ENCODE data around the gene HSD17B14. TPM values are rescaled to one million over a fixed set of nuclear protein-coding genes. Genes with fewer than 3 reads are reported as not detected.
"Not testable (repeated sequence)": the region's sequence is repeated elsewhere in the genome, so short reads cannot be mapped to it uniquely, and the experiment has no call there.

Gene HSD17B14
- total RNA-seq, 1 donor from 2014 or later, result 6.6 TPM

DNA sequence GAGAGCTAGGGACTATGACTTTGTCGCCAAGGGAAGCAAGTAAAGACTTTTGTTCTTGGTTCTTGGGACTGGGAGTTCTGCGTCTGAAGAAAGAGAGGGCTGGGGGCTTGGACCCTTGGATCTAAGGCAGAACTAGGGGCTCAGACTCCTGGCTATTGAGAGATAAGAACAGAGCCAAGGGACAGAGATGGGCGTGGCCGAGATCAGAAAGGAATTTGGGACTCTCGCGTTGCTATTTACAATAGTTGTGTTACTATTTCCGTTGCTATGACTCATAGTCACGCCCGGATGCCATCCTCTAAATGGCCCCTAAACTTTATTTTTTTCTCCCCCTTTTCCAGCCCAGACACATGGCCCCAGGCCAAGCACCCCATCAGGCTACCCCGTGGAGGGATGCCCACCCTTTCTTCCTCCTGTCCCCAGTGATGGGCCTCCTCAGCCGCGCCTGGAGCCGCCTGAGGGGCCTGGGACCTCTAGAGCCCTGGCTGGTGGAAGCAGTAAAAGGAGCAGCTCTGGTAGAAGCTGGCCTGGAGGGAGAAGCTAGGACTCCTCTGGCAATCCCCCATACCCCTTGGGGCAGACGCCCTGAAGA, 36.7 kb upstream of the HSD17B14 start:
- Mint-ChIP-seq H3K36me3 (ENCODE audit: low read depth) (peaks cover 23% of the 10 kb centered on the region), H3K4me1 (peaks cover 54% of the 10 kb centered on the region), H3K9me3 (no peaks in the 10 kb centered on the region), H3K4me3 (peak overlapping the region; percentile 100), H3K27me3 (ENCODE audit: low read depth) (no peaks in the 10 kb centered on the region), H3K27ac (ENCODE audit: unreplicated experiment) (peak overlapping the region; percentile 100)
- no peak for TF ChIP-seq CTCF (conservative IDR thresholded peaks at IDR 0.05)
- DNase-seq (ENCODE audit: low read depth, low spot score), result peak; percentile 47

GRCh38 chr19:48872182-48872883, 36.0 kb upstream of the HSD17B14 start, which contains the start of gene PPP1R15A:
Gene PPP1R15A (plus strand): TSS chr19:48872421. CDS start chr19:48873234, 813 bp downstream.
- DNase-seq (ENCODE audit: low read depth, low spot score), result peak; percentile 99
- peak within 1 kb of the TSS; percentile 100 for H3K4me3 Mint-ChIP-seq
- H3K36me3 Mint-ChIP-seq (ENCODE audit: low read depth), result peaks cover 21% of the 10 kb centered on the region
- peak within 1 kb of the TSS; percentile 100 for H3K27ac Mint-ChIP-seq (ENCODE audit: unreplicated experiment)
- H3K9me3 Mint-ChIP-seq, result no peaks in the 10 kb centered on the region
- no peaks in the 10 kb centered on the region for H3K27me3 Mint-ChIP-seq (ENCODE audit: low read depth)
- peak; percentile 18 for TF ChIP-seq CTCF (conservative IDR thresholded peaks at IDR 0.05)
- H3K4me1 Mint-ChIP-seq, result peaks cover 59% of the 10 kb centered on the region

DNA sequence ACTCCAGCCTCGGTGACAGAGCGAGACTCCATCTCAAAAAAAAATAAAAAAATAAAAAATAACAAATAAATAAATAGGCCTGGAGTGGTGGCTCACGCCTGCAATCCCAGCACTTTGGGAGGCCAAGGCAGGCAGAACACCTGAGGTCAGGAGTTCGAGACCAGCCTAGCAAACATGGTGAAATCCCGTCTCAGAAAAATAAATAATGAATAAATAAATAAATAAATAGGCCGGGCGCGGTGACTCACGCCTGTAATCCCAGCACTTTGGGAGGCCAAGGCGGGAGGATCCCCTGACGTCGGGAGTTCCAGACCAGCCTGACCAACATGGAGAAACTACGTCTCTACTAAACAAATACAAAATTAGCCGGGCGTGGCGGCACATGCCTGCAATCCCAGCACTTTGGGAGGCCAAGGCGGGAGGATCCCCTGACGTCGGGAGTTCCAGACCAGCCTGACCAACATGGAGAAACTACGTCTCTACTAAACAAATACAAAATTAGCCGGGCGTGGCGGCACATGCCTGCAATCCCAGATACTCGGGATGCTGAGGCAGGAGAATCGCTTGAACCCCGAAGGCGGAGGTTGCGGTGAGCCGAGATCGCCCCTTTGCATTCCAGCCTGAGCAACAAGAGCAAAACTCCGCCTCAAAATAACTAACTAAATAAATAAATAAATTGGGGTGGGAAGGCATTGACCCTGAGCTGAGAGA, 35.3 kb upstream of the HSD17B14 start:
- not testable (repeated sequence) for DNase-seq (ENCODE audit: low read depth, low spot score); H3K9me3 Mint-ChIP-seq; H3K27ac Mint-ChIP-seq (ENCODE audit: unreplicated experiment); H3K27me3 Mint-ChIP-seq (ENCODE audit: low read depth)
- H3K36me3 Mint-ChIP-seq (ENCODE audit: low read depth), result peaks cover 21% of the 10 kb centered on the region
- peaks cover 66% of the 10 kb centered on the region for H3K4me1 Mint-ChIP-seq
- H3K4me3 Mint-ChIP-seq, result peak overlapping the region; percentile 100

DNA sequence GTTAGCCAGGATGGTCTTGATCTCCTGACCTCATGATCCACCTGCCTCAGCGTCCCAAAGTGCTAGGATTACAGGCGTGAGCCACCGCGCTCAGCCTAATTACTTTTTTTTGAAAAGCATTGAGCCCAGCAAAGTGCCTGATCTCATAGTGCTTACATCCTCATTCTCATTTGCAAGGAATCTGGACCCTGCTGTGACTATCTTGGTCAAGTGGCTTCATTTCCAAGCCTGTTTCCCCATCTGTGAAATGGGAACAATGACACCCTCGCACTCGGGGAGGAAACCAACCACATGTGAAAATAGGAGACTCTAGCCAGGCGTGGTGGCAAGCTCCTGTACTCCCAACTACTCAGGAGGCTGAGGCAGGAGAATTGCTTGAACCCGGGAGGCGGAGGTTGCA, 33.8 kb upstream of the HSD17B14 start:
- H3K36me3 Mint-ChIP-seq (ENCODE audit: low read depth), result peaks cover 15% of the 10 kb centered on the region
- no peak for DNase-seq (ENCODE audit: low read depth, low spot score)
- no peak for TF ChIP-seq CTCF (conservative IDR thresholded peaks at IDR 0.05)
- no peak overlapping the region for H3K4me3 Mint-ChIP-seq
- H3K4me1 Mint-ChIP-seq, result peaks cover 60% of the 10 kb centered on the region
- no peak overlapping the region for H3K27ac Mint-ChIP-seq (ENCODE audit: unreplicated experiment)
- no peaks in the 10 kb centered on the region for H3K27me3 Mint-ChIP-seq (ENCODE audit: low read depth)
- no peaks in the 10 kb centered on the region for H3K9me3 Mint-ChIP-seq

GRCh38 chr19:48868114-48868886, 32.0 kb upstream of the HSD17B14 start, which contains the start of gene PLEKHA4:
Gene PLEKHA4 (minus strand): TSS chr19:48868617. CDS start chr19:48867620, 997 bp downstream.
- DNase-seq (ENCODE audit: low read depth, low spot score), result no peak
- peak within 1 kb of the TSS; percentile 75 for H3K27ac Mint-ChIP-seq (ENCODE audit: unreplicated experiment)
- TF ChIP-seq CTCF (conservative IDR thresholded peaks at IDR 0.05), result no peak
- H3K4me1 Mint-ChIP-seq, result peaks cover 54% of the 10 kb centered on the region
- H3K4me3 Mint-ChIP-seq, result peak within 1 kb of the TSS; percentile 63
- H3K36me3 Mint-ChIP-seq (ENCODE audit: low read depth), result peaks cover 8% of the 10 kb centered on the region
- H3K9me3 Mint-ChIP-seq, result no peaks in the 10 kb centered on the region
- H3K27me3 Mint-ChIP-seq (ENCODE audit: low read depth), result no peaks in the 10 kb centered on the region
